ENCODE measurements around the gene LYZL6. TPM values are rescaled to one million over a fixed set of nuclear protein-coding genes. Genes with fewer than 3 reads are reported as not detected.

The LYZL6 gene
- total and polyA plus RNA-seq, 4 donors = not detected

DNA sequence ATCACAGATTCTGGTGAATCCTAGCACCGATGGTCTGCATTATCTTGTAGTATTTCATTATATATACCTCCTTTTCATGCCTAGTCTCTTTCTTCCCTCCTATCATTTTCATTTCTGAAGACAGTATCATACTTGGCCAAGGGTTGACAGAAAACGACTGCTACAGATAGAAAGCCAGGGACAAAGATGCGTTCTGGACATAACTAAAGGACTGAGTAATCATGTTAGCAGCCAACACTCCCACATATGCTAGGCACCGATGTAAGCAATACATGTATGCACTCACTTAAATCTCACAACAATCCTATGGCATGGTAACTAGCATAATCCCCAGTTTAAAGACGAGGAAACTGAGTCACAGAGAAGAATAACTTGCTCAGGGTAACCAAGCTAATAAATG is 35.8 kb downstream of the LYZL6 start:
- Histone ChIP-seq H3K9me3 (ENCODE audit: control insufficient read depth in 4 of 4, insufficient read depth in 3 of 4, low read length in 3 of 4) (peaks cover 0 to 2% (median 0%) of the 10 kb centered on the region in 4 donors), H3K27me3 (ENCODE audit: control insufficient read depth in 3 of 3, insufficient read depth in 3 of 3, low read length in 2 of 3) (no peaks in the 10 kb centered on the region)
- 84 to 90% methylated on average over 5 of the region's 5 CpGs for WGBS, 2 donors

DNA sequence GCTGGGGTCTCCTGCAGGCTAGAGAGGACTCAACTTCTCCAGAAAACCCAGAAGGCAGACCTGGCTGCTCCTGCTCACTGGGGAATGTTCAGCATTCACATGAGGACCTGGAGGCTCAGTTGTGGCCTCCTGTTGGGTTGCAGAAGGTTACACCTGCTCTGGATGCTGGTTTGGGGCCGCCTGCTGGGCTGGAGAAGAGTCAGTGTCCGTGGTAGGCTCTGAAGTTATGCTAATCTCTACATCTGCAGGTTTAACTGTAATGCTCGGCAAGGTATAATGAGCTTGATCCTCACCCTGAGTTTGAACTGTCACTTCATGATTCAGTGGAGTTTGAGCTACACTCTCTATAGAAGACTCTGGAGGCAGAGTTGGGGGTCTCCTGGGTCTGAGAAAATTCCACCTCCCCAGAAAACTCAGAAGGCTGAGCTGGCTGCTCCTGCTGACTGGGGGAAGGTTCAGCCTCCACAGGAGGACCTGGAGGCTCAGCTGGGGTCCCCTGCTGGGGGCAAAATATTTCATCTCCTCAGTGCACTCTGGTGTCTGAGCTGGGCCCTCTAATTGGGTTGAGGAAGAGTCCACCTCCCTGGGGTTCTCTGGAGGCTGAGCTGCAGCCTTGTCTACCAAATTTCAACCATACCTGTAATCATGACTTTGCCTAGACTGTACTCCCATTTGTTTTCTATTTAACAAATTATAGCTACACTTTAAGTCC is 36.4 kb downstream of the LYZL6 start:
- H3K36me3 ChIP-seq (ENCODE audit: control insufficient read depth in 4 of 4, insufficient read depth in 4 of 4, low read length in 4 of 4) = no peaks in the 10 kb centered on the region
- WGBS, 2 donors = 77 to 83% methylated on average over 3 of the region's 3 CpGs
- TF ChIP-seq, protein P1, sequence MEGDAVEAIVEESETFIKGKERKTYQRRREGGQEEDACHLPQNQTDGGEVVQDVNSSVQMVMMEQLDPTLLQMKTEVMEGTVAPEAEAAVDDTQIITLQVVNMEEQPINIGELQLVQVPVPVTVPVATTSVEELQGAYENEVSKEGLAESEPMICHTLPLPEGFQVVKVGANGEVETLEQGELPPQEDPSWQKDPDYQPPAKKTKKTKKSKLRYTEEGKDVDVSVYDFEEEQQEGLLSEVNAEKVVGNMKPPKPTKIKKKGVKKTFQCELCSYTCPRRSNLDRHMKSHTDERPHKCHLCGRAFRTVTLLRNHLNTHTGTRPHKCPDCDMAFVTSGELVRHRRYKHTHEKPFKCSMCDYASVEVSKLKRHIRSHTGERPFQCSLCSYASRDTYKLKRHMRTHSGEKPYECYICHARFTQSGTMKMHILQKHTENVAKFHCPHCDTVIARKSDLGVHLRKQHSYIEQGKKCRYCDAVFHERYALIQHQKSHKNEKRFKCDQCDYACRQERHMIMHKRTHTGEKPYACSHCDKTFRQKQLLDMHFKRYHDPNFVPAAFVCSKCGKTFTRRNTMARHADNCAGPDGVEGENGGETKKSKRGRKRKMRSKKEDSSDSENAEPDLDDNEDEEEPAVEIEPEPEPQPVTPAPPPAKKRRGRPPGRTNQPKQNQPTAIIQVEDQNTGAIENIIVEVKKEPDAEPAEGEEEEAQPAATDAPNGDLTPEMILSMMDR (IDR thresholded peaks at IDR 0.05; ENCODE audit: control extremely low read depth, extremely low read depth) = no peak
- H3K9me3 ChIP-seq (ENCODE audit: control insufficient read depth in 4 of 4, insufficient read depth in 3 of 4, low read length in 3 of 4) = peaks cover 0 to 2% (median 0%) of the 10 kb centered on the region in 4 donors
- DNase-seq = no peak
- H3K27me3 ChIP-seq (ENCODE audit: control insufficient read depth in 3 of 3, insufficient read depth in 3 of 3, low read length in 2 of 3) = no peaks in the 10 kb centered on the region
- no peak overlapping the region for H3K27ac ChIP-seq (ENCODE audit: low read depth in 1 of 2, low read length in 1 of 2)
- H3K9ac ChIP-seq (ENCODE audit: insufficient read depth in 1 of 2, low read length in 2 of 2) = no peak overlapping the region
- ATAC-seq (ENCODE audit: insufficient read depth, low FRiP score) = no peak
- no peak overlapping the region for H3K4me3 ChIP-seq
- no peaks in the 10 kb centered on the region for H3K4me1 ChIP-seq (ENCODE audit: control insufficient read depth in 5 of 5, insufficient read depth in 5 of 5, low read length in 5 of 5)

More for the DNA sequence above, 35.8 kb downstream of the LYZL6 start:
- H3K4me3 ChIP-seq = no peak overlapping the region
- ATAC-seq (ENCODE audit: insufficient read depth, low FRiP score) (no peak), DNase-seq (no peak)
- no peak overlapping the region for H3K27ac ChIP-seq (ENCODE audit: low read depth in 1 of 2, low read length in 1 of 2)
- TF ChIP-seq, protein P1 (IDR thresholded peaks at IDR 0.05; ENCODE audit: control extremely low read depth, extremely low read depth) = no peak
- no peak overlapping the region for H3K9ac ChIP-seq (ENCODE audit: insufficient read depth in 1 of 2, low read length in 2 of 2)
- no peaks in the 10 kb centered on the region for H3K36me3 ChIP-seq (ENCODE audit: control insufficient read depth in 4 of 4, insufficient read depth in 4 of 4, low read length in 4 of 4)
- H3K4me1 ChIP-seq (ENCODE audit: control insufficient read depth in 5 of 5, insufficient read depth in 5 of 5, low read length in 5 of 5) = no peaks in the 10 kb centered on the region

DNA sequence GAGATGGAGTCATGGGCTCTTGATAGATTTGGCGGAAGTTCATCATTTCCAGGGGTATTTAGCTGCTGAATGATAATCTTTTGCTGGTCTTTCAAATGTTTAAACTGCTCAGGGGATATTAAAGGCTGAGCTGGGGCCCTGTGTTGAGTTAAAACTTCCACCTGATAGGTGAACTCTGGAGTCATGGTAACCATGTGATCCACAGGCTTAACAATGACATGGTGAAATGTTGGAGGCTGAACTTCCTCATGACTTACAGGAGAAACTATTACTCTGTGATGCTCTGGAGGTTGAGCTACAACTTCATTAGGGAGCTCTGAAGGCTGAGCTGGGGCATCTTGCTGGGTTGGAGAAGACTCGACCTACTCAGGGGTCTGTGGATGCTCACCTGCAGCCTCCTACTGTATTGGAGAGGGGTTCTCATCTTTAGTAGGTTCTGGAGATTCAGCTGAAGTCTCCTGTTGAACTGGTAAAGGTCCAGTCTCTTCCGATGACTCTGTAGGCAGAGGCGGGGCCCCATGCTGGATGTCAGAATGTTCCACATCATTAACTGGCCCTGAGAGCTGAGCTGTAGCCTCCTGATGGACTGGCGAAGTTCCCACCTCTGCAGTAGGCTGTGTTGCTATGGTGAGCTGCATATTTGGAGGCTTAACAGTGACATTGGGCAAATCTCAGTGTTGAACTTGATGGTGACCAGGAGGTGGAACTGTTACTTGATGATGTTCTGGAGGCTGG is 37.2 kb downstream of the LYZL6 start:
- DNase-seq = no peak
- peaks cover 0 to 2% (median 0%) of the 10 kb centered on the region in 4 donors for H3K9me3 ChIP-seq (ENCODE audit: control insufficient read depth in 4 of 4, insufficient read depth in 3 of 4, low read length in 3 of 4)

More for the DNA sequence above, 37.2 kb downstream of the LYZL6 start:
- WGBS, 2 donors = 93 to 96% methylated on average over 5 of the region's 5 CpGs
- Histone ChIP-seq H3K9ac (ENCODE audit: insufficient read depth in 1 of 2, low read length in 2 of 2) (no peak overlapping the region), H3K4me3 (no peak overlapping the region), H3K36me3 (ENCODE audit: control insufficient read depth in 4 of 4, insufficient read depth in 4 of 4, low read length in 4 of 4) (no peaks in the 10 kb centered on the region), H3K4me1 (ENCODE audit: control insufficient read depth in 5 of 5, insufficient read depth in 5 of 5, low read length in 5 of 5) (no peaks in the 10 kb centered on the region), H3K27ac (ENCODE audit: low read depth in 1 of 2, low read length in 1 of 2) (no peak overlapping the region), H3K27me3 (ENCODE audit: control insufficient read depth in 3 of 3, insufficient read depth in 3 of 3, low read length in 2 of 3) (no peaks in the 10 kb centered on the region)
- TF ChIP-seq, protein P1 (IDR thresholded peaks at IDR 0.05; ENCODE audit: control extremely low read depth, extremely low read depth) = no peak
- ATAC-seq (ENCODE audit: insufficient read depth, low FRiP score) = no peak

Measured in lung (tissue), 12 donors.